Prostate gland (tissue), 2 donors: ENCODE results near the gene FRMD6. TPM values are rescaled to one million over a fixed set of nuclear protein-coding genes. Genes with fewer than 3 reads are reported as not detected.

Source experiments
- DNase-seq: peaks from one replicate; pipeline ENCODE4 v3.0.0-alpha.2; 2019; ENCODE audit warnings: low spot score
- H3K27ac ChIP-seq, 2 donors: fragments of 200-600 bp; sonication (generic); 2 replicates each; pipeline ENCODE4 v1.5.1; 2017 to 2019
- H3K27me3 ChIP-seq: fragments of 200-600 bp; sonication (generic); replicated peaks from 2 replicates; pipeline ENCODE4 v1.5.1; 2019; ENCODE audit not compliant: insufficient read depth
- H3K36me3 ChIP-seq, 2 donors: fragments of 200-600 bp; sonication (generic); 1 replicate in 1 of 2; 2 replicates in 1 of 2; pipeline versions ENCODE4 v1.5.1 to v1.8.1; 2017 to 2019
- H3K4me1 ChIP-seq: fragments of 200-600 bp; sonication (generic); replicated peaks from 2 replicates; pipeline ENCODE4 v1.5.1; 2019
- H3K4me3 ChIP-seq, 2 donors: fragments of 200-600 bp; sonication (generic); 2 replicates each; pipeline ENCODE4 v1.5.1; 2017 to 2019
- H3K9me3 ChIP-seq: fragments of 200-600 bp; sonication (generic); 2 replicates; pipeline ENCODE4 v1.5.1; 2017
- POLR2A ChIP-seq: fragments of 450-650 bp; IDR thresholded peaks from one replicate; pipeline ENCODE4 v1.6.1; 2016; ENCODE audit warnings: antibody characterized with exemption, mild to moderate bottlenecking
- POLR2AphosphoS5 ChIP-seq: sonication (generic); formaldehyde crosslinking; IDR thresholded peaks from one replicate; pipeline ENCODE4 v1.6.1; 2017; ENCODE audit warnings: antibody characterized with exemption
- WGBS: methylation state at CpG from one replicate; pipeline ENCODE4 v1.1.5; 2018; 5-methylcytosine and 5-hydroxymethylcytosine counted together
- intact Hi-C: fragments of 100-400 bp; cut with DNase I; formaldehyde crosslinking; loops from one replicate; pipeline ENCODE4 v1.14.2; 2022
- total RNA-seq, 2 donors: library from RNA; depleted of rRNA; stranded (reverse); fragments of >200 nt; gene quantifications; one replicate each; pipeline ENCODE4 v1.1.0, GENCODE V29; 2016
- TF ChIP-seq, protein P1 (sequence below), 4 experiments: fragments of 200-600 bp in 2 of 4; fragments of 450-650 bp in 2 of 4; sonication (generic) in 2 of 4; IDR thresholded peaks; 1 replicate in 3 of 4; 2 replicates in 1 of 4; pipeline ENCODE4 v1.5.1; 2016 to 2019; ENCODE audit warnings: antibody characterized with exemption in 4 of 4, mild to moderate bottlenecking in 2 of 4, moderate library complexity in 2 of 4

Gene FRMD6
- total RNA-seq, 2 donors from 2014 or later, result 59.1 to 84.0 TPM

DNA sequence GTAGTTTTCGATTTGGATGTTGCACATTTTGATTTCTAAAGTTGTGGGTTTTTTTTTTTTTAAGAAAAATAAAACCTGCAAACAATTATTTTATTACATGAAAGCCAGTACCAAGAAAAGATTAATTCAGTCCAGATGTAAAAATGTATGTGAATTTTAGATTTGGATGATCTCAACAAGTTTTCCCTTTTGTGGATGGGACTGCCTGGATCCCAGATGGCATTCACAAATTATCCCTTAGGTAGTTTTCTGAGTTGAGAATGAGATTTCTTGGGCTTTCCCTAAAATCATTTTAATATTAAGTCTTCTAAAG, 2.8 kb downstream of the FRMD6 start:
- 26% methylated on average over 1 of the region's 1 CpG for WGBS
- Histone ChIP-seq H3K27ac (peak overlapping the region; percentile 96 to 97), H3K4me1 (no peaks in the 10 kb centered on the region), H3K27me3 (no peaks in the 10 kb centered on the region), H3K4me3 (peak overlapping the region in 1 of 2 donors; percentile 76), H3K36me3 (no peaks in the 10 kb centered on the region), H3K9me3 (no peaks in the 10 kb centered on the region)
- no peak for TF ChIP-seq POLR2A
- intact Hi-C loops, result loop anchor here (5.0 kb wide), 2 partner anchors 43 to 257 kb away; no protein-coding TSS in a partner anchor
- DNase-seq, result no peak

DNA sequence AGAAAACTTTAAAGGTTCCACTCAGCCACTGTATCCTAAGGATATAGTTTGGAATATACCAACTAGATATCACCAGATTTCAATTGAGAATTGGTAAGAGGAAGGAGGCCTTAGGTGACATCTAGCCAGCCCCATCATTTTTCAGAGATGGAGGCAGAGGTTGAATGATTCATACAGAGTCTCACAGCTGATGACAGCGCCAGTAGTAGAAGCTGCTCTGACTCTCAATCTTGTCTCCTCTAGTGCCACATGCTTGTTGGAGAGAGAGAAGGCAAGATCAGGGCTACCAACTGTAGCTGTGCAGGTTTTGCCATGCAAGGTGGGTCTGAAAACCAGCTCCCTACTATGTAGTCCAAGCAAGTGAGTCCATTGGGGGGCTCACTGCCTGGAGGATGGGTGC, 6.1 kb downstream of the FRMD6 start:
- no peaks in the 10 kb centered on the region for H3K27me3 ChIP-seq
- no peaks in the 10 kb centered on the region for H3K9me3 ChIP-seq
- intact Hi-C loops, result no loop called here
- H3K36me3 ChIP-seq, result no peaks in the 10 kb centered on the region
- 95% methylated on average over 1 of the region's 1 CpG for WGBS
- TF ChIP-seq, protein P1, sequence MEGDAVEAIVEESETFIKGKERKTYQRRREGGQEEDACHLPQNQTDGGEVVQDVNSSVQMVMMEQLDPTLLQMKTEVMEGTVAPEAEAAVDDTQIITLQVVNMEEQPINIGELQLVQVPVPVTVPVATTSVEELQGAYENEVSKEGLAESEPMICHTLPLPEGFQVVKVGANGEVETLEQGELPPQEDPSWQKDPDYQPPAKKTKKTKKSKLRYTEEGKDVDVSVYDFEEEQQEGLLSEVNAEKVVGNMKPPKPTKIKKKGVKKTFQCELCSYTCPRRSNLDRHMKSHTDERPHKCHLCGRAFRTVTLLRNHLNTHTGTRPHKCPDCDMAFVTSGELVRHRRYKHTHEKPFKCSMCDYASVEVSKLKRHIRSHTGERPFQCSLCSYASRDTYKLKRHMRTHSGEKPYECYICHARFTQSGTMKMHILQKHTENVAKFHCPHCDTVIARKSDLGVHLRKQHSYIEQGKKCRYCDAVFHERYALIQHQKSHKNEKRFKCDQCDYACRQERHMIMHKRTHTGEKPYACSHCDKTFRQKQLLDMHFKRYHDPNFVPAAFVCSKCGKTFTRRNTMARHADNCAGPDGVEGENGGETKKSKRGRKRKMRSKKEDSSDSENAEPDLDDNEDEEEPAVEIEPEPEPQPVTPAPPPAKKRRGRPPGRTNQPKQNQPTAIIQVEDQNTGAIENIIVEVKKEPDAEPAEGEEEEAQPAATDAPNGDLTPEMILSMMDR (IDR thresholded peaks at IDR 0.05), result no peak
- TF ChIP-seq POLR2A (no peak), POLR2AphosphoS5 (no peak)
- no peak for DNase-seq
- no peak overlapping the region for H3K4me3 ChIP-seq
- H3K4me1 ChIP-seq, result no peaks in the 10 kb centered on the region
- H3K27ac ChIP-seq, result no peak overlapping the region

DNA sequence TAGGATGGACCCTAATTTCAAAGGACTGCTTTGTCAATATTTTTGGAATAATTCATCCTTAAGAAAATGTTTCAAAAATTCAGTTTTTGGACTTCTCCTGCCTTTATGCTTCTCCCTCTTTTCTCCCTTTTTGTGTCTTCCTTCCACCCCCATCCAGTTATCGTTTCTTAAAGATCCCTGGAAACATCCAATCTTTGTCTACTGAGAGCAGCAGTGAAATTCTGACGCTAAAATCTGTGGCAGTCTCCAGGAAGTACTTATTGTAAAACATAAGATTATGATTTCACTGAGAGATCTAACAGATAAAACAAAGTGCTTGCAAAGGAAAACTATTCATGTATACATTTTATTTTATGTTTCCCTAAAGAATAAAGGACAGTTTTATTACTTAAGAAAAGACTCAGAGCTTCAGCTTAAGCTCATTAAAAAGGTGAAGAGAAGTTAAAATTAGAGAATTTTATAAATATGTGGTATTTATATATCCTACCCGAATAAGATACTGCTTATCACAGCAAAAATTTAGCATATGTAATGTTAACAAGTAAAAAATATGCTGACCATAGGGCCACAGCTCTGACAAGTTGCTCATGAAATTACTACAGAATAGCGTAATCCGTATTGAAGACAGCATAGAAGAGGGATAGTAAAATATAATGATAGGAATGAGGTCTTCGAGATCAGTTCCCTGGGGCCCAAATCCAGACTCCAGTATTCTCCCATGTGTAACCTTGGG, 6.9 kb downstream of the FRMD6 start:
- H3K27ac ChIP-seq, result no peak overlapping the region
- intact Hi-C loops, result no loop called here
- TF ChIP-seq, protein P1 (IDR thresholded peaks at IDR 0.05), result no peak
- no peak for TF ChIP-seq POLR2A
- no peak for TF ChIP-seq POLR2AphosphoS5
- H3K9me3 ChIP-seq, result no peaks in the 10 kb centered on the region
- H3K4me3 ChIP-seq, result no peak overlapping the region
- H3K27me3 ChIP-seq, result no peaks in the 10 kb centered on the region
- H3K36me3 ChIP-seq, result no peaks in the 10 kb centered on the region
- 52% methylated on average over 6 of the region's 6 CpGs for WGBS
- no peak for DNase-seq
- H3K4me1 ChIP-seq, result no peaks in the 10 kb centered on the region

DNA sequence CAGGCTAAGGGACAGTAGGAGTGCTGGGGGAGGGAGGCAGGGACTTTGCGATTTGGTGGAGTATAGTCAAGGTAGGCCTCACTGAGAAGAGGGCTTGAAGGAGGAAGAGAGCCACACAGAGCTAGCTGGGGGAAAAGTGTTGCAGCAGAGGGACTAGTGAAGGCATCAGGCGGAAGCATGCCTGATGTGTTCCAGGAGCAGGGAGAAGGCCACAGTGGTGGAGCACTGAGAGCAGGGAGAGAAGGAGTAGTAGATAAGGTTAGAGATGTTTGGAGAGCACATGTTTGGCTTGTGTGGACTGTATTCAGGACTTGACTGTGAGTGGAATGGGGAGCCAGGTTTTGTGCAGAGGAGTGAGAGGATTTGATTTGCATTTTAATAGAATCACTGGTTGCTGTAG, 9.0 kb downstream of the FRMD6 start:
- WGBS, result 96% methylated on average over 2 of the region's 2 CpGs
- no peak overlapping the region for H3K27ac ChIP-seq
- no peaks in the 10 kb centered on the region for H3K27me3 ChIP-seq
- H3K36me3 ChIP-seq, result no peaks in the 10 kb centered on the region
- intact Hi-C loops, result no loop called here
- H3K4me3 ChIP-seq, result no peak overlapping the region
- no peaks in the 10 kb centered on the region for H3K9me3 ChIP-seq
- TF ChIP-seq POLR2A (no peak), POLR2AphosphoS5 (no peak)
- TF ChIP-seq, protein P1 (IDR thresholded peaks at IDR 0.05), result no peak
- no peaks in the 10 kb centered on the region for H3K4me1 ChIP-seq
- DNase-seq, result no peak

DNA sequence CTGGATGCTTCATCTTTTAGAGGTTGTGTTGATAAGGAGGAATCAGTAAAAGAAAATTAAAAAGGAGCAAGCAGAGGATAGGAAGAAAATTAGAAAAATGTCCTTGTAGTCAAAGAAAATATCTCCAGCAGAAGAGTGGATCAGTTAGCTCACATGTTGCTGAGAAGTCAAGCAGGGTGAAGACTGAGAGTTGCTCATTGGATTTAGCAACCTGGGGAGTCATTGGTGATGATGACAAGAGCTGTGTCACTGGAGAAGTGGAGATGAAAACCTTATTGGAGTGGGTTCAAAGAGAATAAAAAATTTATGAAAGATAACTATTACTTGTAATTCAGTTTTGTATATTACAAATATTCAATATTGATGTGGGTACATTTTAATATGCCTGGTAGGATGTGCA, 9.8 kb downstream of the FRMD6 start:
- no peak overlapping the region for H3K4me3 ChIP-seq
- no peaks in the 10 kb centered on the region for H3K27me3 ChIP-seq
- no peak for DNase-seq
- H3K9me3 ChIP-seq, result no peaks in the 10 kb centered on the region
- TF ChIP-seq, protein P1 (IDR thresholded peaks at IDR 0.05), result no peak
- TF ChIP-seq POLR2AphosphoS5 (no peak), POLR2A (no peak)
- no peaks in the 10 kb centered on the region for H3K4me1 ChIP-seq
- intact Hi-C loops, result no loop called here
- H3K27ac ChIP-seq, result no peak overlapping the region
- H3K36me3 ChIP-seq, result no peaks in the 10 kb centered on the region
